Measurements from ENCODE around the gene BOD1. TPM values are rescaled to one million over a fixed set of nuclear protein-coding genes. Genes with fewer than 3 reads are reported as not detected.

The BOD1 gene
- total RNA-seq, 1 experiment from 2014 or later, result 70.9 TPM

DNA sequence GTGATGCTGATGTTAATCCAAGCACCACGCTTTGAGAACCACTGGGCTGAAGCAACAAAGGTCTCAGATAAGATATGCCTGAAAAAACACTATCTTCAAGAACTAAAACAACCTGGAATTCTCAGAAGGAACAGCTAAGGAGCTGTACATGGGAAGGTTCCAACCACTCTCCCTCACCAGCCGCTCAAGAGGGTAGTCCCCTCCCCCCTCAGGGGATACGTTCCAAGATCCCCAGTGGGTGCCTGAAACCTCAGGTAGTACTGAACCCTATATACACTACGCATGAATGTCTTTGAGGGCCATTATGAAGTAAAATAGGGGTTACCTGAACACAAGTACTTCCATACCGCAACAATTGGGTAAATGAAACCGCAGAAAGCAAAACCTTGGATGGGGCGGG lies 1.9 kb downstream of the BOD1 start:
- Histone ChIP-seq H3K36me3 (ENCODE audit: insufficient read depth, low read length, poor library complexity, severe bottlenecking) (peaks cover 26% of the 10 kb centered on the region), H3K27me3 (replicated peaks; ENCODE audit: insufficient read depth, low read depth, low read length, poor library complexity) (no peaks in the 10 kb centered on the region), H3K9me3 (ENCODE audit: low read depth, low read length, poor library complexity, severe bottlenecking) (no peaks in the 10 kb centered on the region), H3K4me3 (ENCODE audit: low read depth, low read length, poor library complexity, severe bottlenecking) (peak overlapping the region; percentile 98), H3K4me1 (ENCODE audit: insufficient read depth, low read length, poor library complexity, severe bottlenecking) (peaks cover 12% of the 10 kb centered on the region), H3K27ac (ENCODE audit: low read depth, low read length, poor library complexity, severe bottlenecking) (no peak overlapping the region)
- intact Hi-C loops (cut with micrococcal nuclease; ENCODE audit: unreplicated experiment), result no loop called here
- DNase-seq (ENCODE audit: low spot score), result no peak
- POLR2A ChIA-PET (ENCODE audit: low non-redundant PET), result no interaction called here
- no TSS peak for BruUV-seq (replicated peaks)
- TF ChIP-seq, protein P1, sequence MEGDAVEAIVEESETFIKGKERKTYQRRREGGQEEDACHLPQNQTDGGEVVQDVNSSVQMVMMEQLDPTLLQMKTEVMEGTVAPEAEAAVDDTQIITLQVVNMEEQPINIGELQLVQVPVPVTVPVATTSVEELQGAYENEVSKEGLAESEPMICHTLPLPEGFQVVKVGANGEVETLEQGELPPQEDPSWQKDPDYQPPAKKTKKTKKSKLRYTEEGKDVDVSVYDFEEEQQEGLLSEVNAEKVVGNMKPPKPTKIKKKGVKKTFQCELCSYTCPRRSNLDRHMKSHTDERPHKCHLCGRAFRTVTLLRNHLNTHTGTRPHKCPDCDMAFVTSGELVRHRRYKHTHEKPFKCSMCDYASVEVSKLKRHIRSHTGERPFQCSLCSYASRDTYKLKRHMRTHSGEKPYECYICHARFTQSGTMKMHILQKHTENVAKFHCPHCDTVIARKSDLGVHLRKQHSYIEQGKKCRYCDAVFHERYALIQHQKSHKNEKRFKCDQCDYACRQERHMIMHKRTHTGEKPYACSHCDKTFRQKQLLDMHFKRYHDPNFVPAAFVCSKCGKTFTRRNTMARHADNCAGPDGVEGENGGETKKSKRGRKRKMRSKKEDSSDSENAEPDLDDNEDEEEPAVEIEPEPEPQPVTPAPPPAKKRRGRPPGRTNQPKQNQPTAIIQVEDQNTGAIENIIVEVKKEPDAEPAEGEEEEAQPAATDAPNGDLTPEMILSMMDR (conservative IDR thresholded peaks at IDR 0.05; ENCODE audit: low read depth, low read length), result no peak
- TF ChIP-seq EZH2 (IDR thresholded peaks at IDR 0.05; ENCODE audit: borderline replicate concordance, low read depth, low read length, poor library complexity, severe bottlenecking), result no peak
- CTCF ChIA-PET, result no interaction called here

DNA sequence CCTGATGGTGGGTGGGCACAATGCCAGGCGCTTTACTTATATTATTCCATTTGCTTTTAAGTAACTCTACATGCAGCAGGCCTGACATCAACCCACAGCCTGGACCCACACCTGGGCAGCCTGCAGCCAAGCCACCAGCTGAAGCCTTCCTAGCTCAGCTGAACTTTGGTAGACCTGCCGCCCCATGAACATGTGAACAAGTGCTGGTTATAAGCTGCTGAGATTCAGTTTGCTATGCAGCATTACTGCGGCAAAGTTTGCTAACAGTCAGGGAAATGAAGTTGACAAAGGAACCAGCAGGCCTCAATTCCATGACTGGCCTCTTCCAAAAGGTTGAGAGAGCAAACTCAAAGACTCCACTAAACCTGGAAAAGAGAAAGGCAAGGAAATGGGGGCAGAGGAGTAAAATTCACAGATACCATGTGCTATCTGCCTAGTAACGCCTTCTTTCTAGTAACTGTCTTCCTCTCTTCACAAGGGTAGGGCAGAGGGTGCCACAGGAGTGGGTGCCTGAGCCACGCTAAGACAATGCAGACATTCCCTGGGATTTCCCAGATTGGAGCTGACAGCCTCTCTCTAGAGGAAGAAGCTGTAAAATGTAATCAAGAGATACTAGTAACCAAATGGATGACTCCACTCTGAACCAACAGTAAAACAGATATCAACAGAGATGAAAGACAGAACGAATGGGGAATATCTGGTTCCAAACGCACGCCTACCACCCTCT lies 2.9 kb downstream of the BOD1 start:
- H3K4me1 ChIP-seq (ENCODE audit: insufficient read depth, low read length, poor library complexity, severe bottlenecking), result peaks cover 12% of the 10 kb centered on the region
- CTCF ChIA-PET, result no interaction called here
- intact Hi-C loops (cut with micrococcal nuclease; ENCODE audit: unreplicated experiment), result no loop called here
- BruUV-seq (replicated peaks), result no TSS peak
- DNase-seq (ENCODE audit: low spot score), result no peak
- TF ChIP-seq EZH2 (IDR thresholded peaks at IDR 0.05; ENCODE audit: borderline replicate concordance, low read depth, low read length, poor library complexity, severe bottlenecking), result no peak
- TF ChIP-seq, protein P1 (conservative IDR thresholded peaks at IDR 0.05; ENCODE audit: low read depth, low read length), result no peak
- H3K27me3 ChIP-seq (replicated peaks; ENCODE audit: insufficient read depth, low read depth, low read length, poor library complexity), result no peaks in the 10 kb centered on the region
- POLR2A ChIA-PET (ENCODE audit: low non-redundant PET), result no interaction called here
- H3K27ac ChIP-seq (ENCODE audit: low read depth, low read length, poor library complexity, severe bottlenecking), result no peak overlapping the region
- H3K4me3 ChIP-seq (ENCODE audit: low read depth, low read length, poor library complexity, severe bottlenecking), result no peak overlapping the region
- H3K9me3 ChIP-seq (ENCODE audit: low read depth, low read length, poor library complexity, severe bottlenecking), result no peaks in the 10 kb centered on the region
- peaks cover 34% of the 10 kb centered on the region for H3K36me3 ChIP-seq (ENCODE audit: insufficient read depth, low read length, poor library complexity, severe bottlenecking)

DNA sequence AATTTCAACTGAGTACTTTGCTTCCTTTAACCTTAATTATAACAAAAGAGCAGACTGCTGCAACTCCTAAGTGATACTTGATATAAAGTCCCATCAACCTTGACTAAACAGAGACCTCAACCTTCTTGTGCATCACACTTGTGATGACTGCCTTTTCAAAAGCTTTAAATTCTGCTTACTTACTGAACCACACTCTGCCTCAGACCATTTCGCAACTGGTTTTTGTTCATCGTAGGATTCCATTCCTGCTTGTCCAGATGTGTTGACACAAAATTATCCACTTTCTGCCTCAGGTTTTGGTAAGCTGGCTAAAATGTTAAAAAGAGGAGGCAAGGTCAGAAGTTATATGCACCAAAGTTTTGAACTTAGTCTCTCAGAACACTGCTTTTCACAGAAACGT lies 3.5 kb downstream of the BOD1 start:
- intact Hi-C loops (cut with micrococcal nuclease; ENCODE audit: unreplicated experiment), result no loop called here
- CTCF ChIA-PET, result no interaction called here
- no peaks in the 10 kb centered on the region for H3K27me3 ChIP-seq (replicated peaks; ENCODE audit: insufficient read depth, low read depth, low read length, poor library complexity)

More for the DNA sequence above, 3.5 kb downstream of the BOD1 start:
- no TSS peak for BruUV-seq (replicated peaks)
- no peaks in the 10 kb centered on the region for H3K9me3 ChIP-seq (ENCODE audit: low read depth, low read length, poor library complexity, severe bottlenecking)
- DNase-seq (ENCODE audit: low spot score), result no peak
- no peak overlapping the region for H3K4me3 ChIP-seq (ENCODE audit: low read depth, low read length, poor library complexity, severe bottlenecking)
- POLR2A ChIA-PET (ENCODE audit: low non-redundant PET), result no interaction called here
- peaks cover 12% of the 10 kb centered on the region for H3K4me1 ChIP-seq (ENCODE audit: insufficient read depth, low read length, poor library complexity, severe bottlenecking)
- H3K27ac ChIP-seq (ENCODE audit: low read depth, low read length, poor library complexity, severe bottlenecking), result no peak overlapping the region
- peaks cover 41% of the 10 kb centered on the region for H3K36me3 ChIP-seq (ENCODE audit: insufficient read depth, low read length, poor library complexity, severe bottlenecking)
- TF ChIP-seq, protein P1 (conservative IDR thresholded peaks at IDR 0.05; ENCODE audit: low read depth, low read length), result no peak
- TF ChIP-seq EZH2 (IDR thresholded peaks at IDR 0.05; ENCODE audit: borderline replicate concordance, low read depth, low read length, poor library complexity, severe bottlenecking), result no peak

Measured in A673 (cell line).